PFSK-1 (cell line): Measurements from ENCODE around the gene IZUMO2.

ENCODE experiments used
- FOXP2 ChIP-seq: optimal IDR thresholded peaks from 2 replicates; pipeline ENCODE3; 2011; ENCODE audit warnings: borderline replicate concordance, control low read depth, inconsistent platforms; ENCODE audit not compliant: insufficient read depth; ENCODE audit errors: extremely low read length, extremely low read depth
- POLR2AphosphoS5 ChIP-seq: IDR thresholded peaks from 2 replicates; pipeline ENCODE4 v1.6.1; 2012; ENCODE audit warnings: low read depth, mild to moderate bottlenecking, control low read depth, low read length, moderate library complexity
- SIN3A ChIP-seq: IDR thresholded peaks from 2 replicates; pipeline ENCODE4 v1.6.1; 2012; ENCODE audit warnings: mild to moderate bottlenecking, low read length, moderate library complexity, borderline replicate concordance; ENCODE audit not compliant: insufficient read depth
- TAF1 ChIP-seq: IDR thresholded peaks from 2 replicates; pipeline ENCODE4 v1.6.1; 2012; ENCODE audit warnings: low read length, control low read depth, borderline replicate concordance; ENCODE audit not compliant: insufficient read depth
- TF ChIP-seq, protein P1 (sequence below), 2 experiments: IDR thresholded peaks; 2 replicates each; pipeline versions ENCODE4 v1.6.1 to v1.8.0; 2011 to 2012; ENCODE audit warnings: low read depth in 2 of 2, low read length in 2 of 2, control low read depth in 1 of 2, inconsistent platforms in 1 of 2, mild to moderate bottlenecking in 1 of 2, moderate library complexity in 1 of 2; ENCODE audit not compliant: insufficient read depth in 1 of 2

IZUMO2 gene

GRCh38 chr19:50205681-50206138 is 42.6 kb upstream of the IZUMO2 start:
- TF ChIP-seq TAF1: no peak
- no peak for TF ChIP-seq FOXP2
- no peak for TF ChIP-seq SIN3A
- no peak for TF ChIP-seq POLR2AphosphoS5
- TF ChIP-seq, protein P1, sequence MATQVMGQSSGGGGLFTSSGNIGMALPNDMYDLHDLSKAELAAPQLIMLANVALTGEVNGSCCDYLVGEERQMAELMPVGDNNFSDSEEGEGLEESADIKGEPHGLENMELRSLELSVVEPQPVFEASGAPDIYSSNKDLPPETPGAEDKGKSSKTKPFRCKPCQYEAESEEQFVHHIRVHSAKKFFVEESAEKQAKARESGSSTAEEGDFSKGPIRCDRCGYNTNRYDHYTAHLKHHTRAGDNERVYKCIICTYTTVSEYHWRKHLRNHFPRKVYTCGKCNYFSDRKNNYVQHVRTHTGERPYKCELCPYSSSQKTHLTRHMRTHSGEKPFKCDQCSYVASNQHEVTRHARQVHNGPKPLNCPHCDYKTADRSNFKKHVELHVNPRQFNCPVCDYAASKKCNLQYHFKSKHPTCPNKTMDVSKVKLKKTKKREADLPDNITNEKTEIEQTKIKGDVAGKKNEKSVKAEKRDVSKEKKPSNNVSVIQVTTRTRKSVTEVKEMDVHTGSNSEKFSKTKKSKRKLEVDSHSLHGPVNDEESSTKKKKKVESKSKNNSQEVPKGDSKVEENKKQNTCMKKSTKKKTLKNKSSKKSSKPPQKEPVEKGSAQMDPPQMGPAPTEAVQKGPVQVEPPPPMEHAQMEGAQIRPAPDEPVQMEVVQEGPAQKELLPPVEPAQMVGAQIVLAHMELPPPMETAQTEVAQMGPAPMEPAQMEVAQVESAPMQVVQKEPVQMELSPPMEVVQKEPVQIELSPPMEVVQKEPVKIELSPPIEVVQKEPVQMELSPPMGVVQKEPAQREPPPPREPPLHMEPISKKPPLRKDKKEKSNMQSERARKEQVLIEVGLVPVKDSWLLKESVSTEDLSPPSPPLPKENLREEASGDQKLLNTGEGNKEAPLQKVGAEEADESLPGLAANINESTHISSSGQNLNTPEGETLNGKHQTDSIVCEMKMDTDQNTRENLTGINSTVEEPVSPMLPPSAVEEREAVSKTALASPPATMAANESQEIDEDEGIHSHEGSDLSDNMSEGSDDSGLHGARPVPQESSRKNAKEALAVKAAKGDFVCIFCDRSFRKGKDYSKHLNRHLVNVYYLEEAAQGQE (IDR thresholded peaks at IDR 0.05; ENCODE audit: insufficient read depth in 1 of 2, low read depth in 2 of 2, low read length in 2 of 2): no peak

DNA sequence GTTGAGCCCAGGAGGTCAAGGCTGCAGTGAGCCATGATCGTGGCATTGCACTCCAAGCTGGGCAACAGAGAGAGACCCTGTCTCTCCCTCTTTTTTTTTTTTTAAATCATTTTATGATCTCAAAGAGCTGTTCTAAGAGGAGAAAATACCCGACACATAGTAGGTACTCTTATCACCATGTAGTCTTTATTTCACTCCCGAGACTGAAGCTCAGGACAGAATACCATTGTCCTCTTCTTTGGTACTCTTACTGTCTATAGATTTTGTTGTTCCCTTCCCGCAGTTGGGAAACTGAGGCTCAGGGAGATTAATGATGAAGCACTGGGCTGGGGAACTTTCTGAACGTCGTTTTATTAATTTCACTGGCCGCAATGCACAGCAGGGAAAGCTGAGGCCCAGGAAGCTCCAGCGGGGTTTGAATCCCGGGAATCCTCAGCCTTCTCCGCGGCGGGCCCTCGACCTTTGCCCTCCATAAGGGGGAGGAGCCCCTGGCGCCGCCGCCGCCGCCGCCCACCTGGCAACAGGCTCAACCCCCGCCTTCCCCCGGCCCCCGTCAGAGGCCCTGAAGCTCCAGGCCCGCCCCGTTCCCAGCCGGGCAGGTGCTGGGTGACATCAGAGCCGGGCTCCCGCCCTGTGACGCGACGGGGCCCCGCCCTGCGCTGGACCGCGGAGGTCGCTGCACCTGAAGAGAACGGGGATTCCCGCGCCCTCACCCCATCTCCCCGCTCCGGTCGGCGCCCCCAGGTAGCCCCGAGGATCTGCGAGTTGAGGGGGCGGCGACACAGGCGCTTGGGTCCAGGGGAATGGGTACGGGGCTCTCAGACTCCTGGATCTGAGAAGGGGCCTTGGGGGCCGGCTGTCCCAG is 42.0 kb upstream of the IZUMO2 start:
- TF ChIP-seq FOXP2: no peak
- no peak for TF ChIP-seq TAF1
- no peak for TF ChIP-seq SIN3A
- TF ChIP-seq, protein P1 (IDR thresholded peaks at IDR 0.05; ENCODE audit: insufficient read depth in 1 of 2, low read depth in 2 of 2, low read length in 2 of 2): no peak
- no peak for TF ChIP-seq POLR2AphosphoS5

GRCh38 chr19:50204081-50204428 is 41.0 kb upstream of the IZUMO2 start:
- TF ChIP-seq POLR2AphosphoS5: no peak
- TF ChIP-seq, protein P1 (IDR thresholded peaks at IDR 0.05; ENCODE audit: insufficient read depth in 1 of 2, low read depth in 2 of 2, low read length in 2 of 2): no peak
- no peak for TF ChIP-seq FOXP2
- TF ChIP-seq TAF1: no peak
- TF ChIP-seq SIN3A: no peak

GRCh38 chr19:50203281-50204080 is 40.4 kb upstream of the IZUMO2 start, which contains the start of gene MYH14:
MYH14 (plus strand) TSS chr19:50203622; CDS start chr19:50210366, 6,744 bp downstream.
- TF ChIP-seq TAF1: no peak
- TF ChIP-seq FOXP2: no peak
- no peak for TF ChIP-seq SIN3A
- TF ChIP-seq, protein P1 (IDR thresholded peaks at IDR 0.05; ENCODE audit: insufficient read depth in 1 of 2, low read depth in 2 of 2, low read length in 2 of 2): no peak
- no peak for TF ChIP-seq POLR2AphosphoS5
